ENCODE data around the gene GOLGA7B.

GRCh38 chr10:97880109-97880508 is 30.5 kb downstream of the GOLGA7B start:
- TF ChIP-seq ZNF70 (CRISPR knock-in tag; IDR thresholded peaks at IDR 0.05) (no peak), PATZ1 (CRISPR knock-in tag; IDR thresholded peaks at IDR 0.05; ENCODE audit: borderline replicate concordance) (no peak), RARB (CRISPR knock-in tag; IDR thresholded peaks at IDR 0.05) (no peak), ESRRG (CRISPR knock-in tag; IDR thresholded peaks at IDR 0.05) (no peak), GLIS3 (CRISPR knock-in tag; IDR thresholded peaks at IDR 0.05) (no peak), TSHZ2 (CRISPR knock-in tag; IDR thresholded peaks at IDR 0.05) (no peak), ZFP30 (CRISPR knock-in tag; IDR thresholded peaks at IDR 0.05) (no peak)

Data from SK-N-SH treated with all-trans-retinoic acid at 6 μM for 48 hours (cell line).